WERI-Rb-1 (cell line): ENCODE results near the gene SNX3.

Experiments used
- DNase-seq: peaks from one replicate; pipeline ENCODE4 v3.0.0-alpha.2; 2020
- H3K27ac ChIP-seq: fragments of 250-450 bp; sonication (Bioruptor Pico); 2 replicates; pipeline ENCODE4 v1.5.1; 2020; ENCODE audit warnings: mild to moderate bottlenecking, moderate library complexity
- H3K27me3 ChIP-seq: fragments of 250-450 bp; sonication (Bioruptor Pico); 2 replicates; pipeline ENCODE4 v1.5.1; 2021; ENCODE audit warnings: mild to moderate bottlenecking, low read depth, moderate library complexity; ENCODE audit not compliant: insufficient read depth, severe bottlenecking
- H3K36me3 ChIP-seq: fragments of 250-450 bp; sonication (Bioruptor Pico); 2 replicates; pipeline ENCODE4 v1.5.1; 2020; ENCODE audit warnings: mild to moderate bottlenecking, moderate library complexity
- H3K4me3 ChIP-seq: 2 replicates; pipeline ENCODE4 v1.5.1; 2011; ENCODE audit warnings: low read depth, mild to moderate bottlenecking, control low read depth, low read length
- H3K9me3 ChIP-seq: fragments of 250-450 bp; sonication (Bioruptor Pico); 2 replicates; pipeline ENCODE4 v1.5.1; 2021; ENCODE audit warnings: mild to moderate bottlenecking, moderate library complexity; ENCODE audit not compliant: severe bottlenecking
- CTCF ChIP-seq: IDR thresholded peaks from 2 replicates; pipeline ENCODE4 v1.5.1; 2011; ENCODE audit warnings: low read depth, mild to moderate bottlenecking, control low read depth, inconsistent platforms, low read length

The SNX3 gene

GRCh38 chr6:108170332-108171290 is 90.2 kb downstream of the SNX3 start:
- no peaks in the 10 kb centered on the region for H3K36me3 ChIP-seq
- no peak overlapping the region for H3K27ac ChIP-seq
- H3K27me3 ChIP-seq = no peaks in the 10 kb centered on the region
- no peak overlapping the region for H3K4me3 ChIP-seq
- no peak for TF ChIP-seq CTCF
- no peaks in the 10 kb centered on the region for H3K9me3 ChIP-seq
- DNase-seq = no peak

- H3K27ac ChIP-seq = no peak overlapping the region
- no peak for TF ChIP-seq CTCF
- H3K4me3 ChIP-seq = no peak overlapping the region
- no peaks in the 10 kb centered on the region for H3K27me3 ChIP-seq
- H3K9me3 ChIP-seq = no peaks in the 10 kb centered on the region
- DNase-seq = no peak
- no peaks in the 10 kb centered on the region for H3K36me3 ChIP-seq
Observed at GRCh38 chr6:108169464-108170331, 91.1 kb downstream of the SNX3 start.

GRCh38 chr6:108168501-108169463 is 92.1 kb downstream of the SNX3 start:
- Histone ChIP-seq H3K36me3 (no peaks in the 10 kb centered on the region), H3K4me3 (no peak overlapping the region), H3K27ac (no peak overlapping the region), H3K9me3 (no peaks in the 10 kb centered on the region), H3K27me3 (no peaks in the 10 kb centered on the region)
- no peak for DNase-seq
- TF ChIP-seq CTCF = no peak

- no peak for TF ChIP-seq CTCF
- Histone ChIP-seq H3K27ac (no peak overlapping the region), H3K36me3 (no peaks in the 10 kb centered on the region), H3K27me3 (no peaks in the 10 kb centered on the region), H3K4me3 (no peak overlapping the region), H3K9me3 (no peaks in the 10 kb centered on the region)
- no peak for DNase-seq
Observed at GRCh38 chr6:108168090-108168463, 92.8 kb downstream of the SNX3 start.

GRCh38 chr6:108167449-108168089 is 93.3 kb downstream of the SNX3 start:
- TF ChIP-seq CTCF = no peak
- Histone ChIP-seq H3K27ac (no peak overlapping the region), H3K27me3 (no peaks in the 10 kb centered on the region), H3K4me3 (no peak overlapping the region), H3K36me3 (no peaks in the 10 kb centered on the region), H3K9me3 (no peaks in the 10 kb centered on the region)
- no peak for DNase-seq
